Activated gamma-delta T cell treated with anti-CD3 and anti-CD28 coated beads, Interleukin-2, amount 50 U/mL, for 16 hours (primary cell): Measurements from ENCODE around the gene HSPA13.
"Not testable (repeated sequence)": the region's sequence is repeated elsewhere in the genome, so short reads cannot be mapped to it uniquely, and the experiment has no call there.

Source experiments
- DNase-seq: peaks from one replicate; pipeline ENCODE4 v3.0.0-alpha.2; 2020; ENCODE audit warnings: low read depth

HSPA13 gene

GRCh38 chr21:14382835-14383595, at the start of gene HSPA13:
Gene HSPA13, minus strand, starts transcription at chr21:14383146. Its CDS starts 27 bp downstream, at chr21:14383119.
- peak; percentile 98 for DNase-seq

DNA sequence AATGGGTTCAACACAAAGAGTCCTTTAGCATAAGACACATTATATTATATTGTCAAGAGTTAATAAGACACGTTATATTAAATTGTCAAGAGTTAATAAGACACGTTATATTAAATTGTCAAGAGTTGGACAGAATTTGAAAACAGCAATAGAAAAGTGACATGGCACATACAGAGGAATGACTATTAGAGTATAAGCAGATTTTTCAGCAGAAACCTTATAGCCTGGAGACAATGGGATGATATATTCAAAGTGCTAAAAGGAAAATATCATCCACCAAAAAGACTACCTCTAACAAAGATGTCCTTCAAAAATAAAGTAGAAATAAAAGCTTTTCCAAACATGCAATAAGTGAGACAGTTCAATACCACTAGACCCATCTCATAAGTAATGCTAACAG, 36.0 kb upstream of the HSPA13 start:
- DNase-seq: no peak

- no peak for DNase-seq
Observed at GRCh38 chr21:14414932-14415508, 32.1 kb upstream of the HSPA13 start.

DNA sequence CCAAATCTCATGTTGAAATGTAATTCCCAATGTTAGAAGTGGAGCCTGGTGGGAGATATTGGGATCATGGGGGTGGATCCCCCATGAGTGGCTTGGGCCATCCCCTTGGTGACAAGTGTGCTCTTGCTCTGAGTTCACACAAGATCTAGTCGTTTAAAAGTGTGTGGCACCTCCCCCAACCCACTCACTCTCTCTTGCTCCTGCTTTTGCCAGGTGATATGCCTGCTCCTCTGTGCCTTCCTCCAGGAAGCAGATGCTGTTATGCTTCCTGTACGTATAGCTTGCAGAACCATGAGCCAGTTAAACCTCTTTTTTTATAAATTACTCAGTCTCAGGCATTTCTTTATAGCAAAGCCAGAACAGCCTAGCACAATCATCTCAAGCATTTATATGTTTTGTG, 23.0 kb upstream of the HSPA13 start:
- no peak for DNase-seq

- no peak for DNase-seq
Observed at GRCh38 chr21:14405225-14405624, 22.3 kb upstream of the HSPA13 start.

DNA sequence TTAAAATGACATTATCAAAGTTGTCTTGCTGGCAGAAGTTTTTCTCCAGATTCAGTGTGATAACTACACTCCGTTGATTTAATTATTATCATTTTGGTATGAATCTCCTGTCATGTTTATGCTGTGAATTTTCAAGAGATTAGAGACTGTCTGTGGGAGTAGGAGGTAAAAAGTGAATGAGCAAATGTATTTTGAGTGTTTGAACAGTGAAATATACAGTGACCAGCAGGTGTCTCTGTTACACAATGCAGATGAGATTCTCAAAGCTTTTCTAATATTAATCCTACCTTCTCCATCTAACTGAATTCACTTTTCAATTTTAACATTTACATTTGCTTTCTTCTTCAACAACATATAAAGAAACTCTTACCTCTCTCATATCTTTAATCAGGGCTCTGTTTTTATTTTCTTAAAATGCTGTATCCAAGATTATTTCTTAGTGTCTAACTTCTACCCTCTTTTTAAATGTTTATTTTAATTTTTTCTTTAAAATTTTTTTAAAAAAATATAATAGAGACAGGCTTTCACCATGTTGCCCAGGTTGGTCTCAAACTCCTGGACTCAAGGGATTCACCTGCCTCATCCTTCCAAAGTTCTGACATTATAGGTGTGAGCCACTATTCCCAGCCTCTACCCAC, 20.9 kb upstream of the HSPA13 start:
- no peak for DNase-seq

DNA sequence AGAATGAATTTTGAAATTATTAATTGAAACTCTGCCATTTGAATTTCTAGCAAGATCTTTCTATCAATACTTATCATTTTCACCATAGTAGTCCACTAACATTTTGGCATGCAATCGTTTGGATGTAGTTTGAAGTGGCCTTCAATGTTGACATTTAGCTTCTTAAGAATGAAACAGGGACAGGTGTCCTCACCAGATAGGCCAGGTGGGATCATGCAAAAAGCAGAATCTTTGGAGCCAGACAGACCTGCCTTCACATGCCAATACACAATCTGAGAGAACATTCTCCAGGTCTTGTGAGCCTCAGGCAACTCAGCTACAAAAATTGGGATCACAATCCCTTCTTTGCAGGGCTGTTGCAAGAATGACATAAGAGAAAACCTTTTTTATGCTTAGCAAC, 18.3 kb upstream of the HSPA13 start:
- DNase-seq: no peak

GRCh38 chr21:14388282-14388681, 5.3 kb upstream of the HSPA13 start:
- no peak for DNase-seq

- DNase-seq: no peak
Observed at GRCh38 chr21:14384453-14384852, 1.5 kb upstream of the HSPA13 start.

DNA sequence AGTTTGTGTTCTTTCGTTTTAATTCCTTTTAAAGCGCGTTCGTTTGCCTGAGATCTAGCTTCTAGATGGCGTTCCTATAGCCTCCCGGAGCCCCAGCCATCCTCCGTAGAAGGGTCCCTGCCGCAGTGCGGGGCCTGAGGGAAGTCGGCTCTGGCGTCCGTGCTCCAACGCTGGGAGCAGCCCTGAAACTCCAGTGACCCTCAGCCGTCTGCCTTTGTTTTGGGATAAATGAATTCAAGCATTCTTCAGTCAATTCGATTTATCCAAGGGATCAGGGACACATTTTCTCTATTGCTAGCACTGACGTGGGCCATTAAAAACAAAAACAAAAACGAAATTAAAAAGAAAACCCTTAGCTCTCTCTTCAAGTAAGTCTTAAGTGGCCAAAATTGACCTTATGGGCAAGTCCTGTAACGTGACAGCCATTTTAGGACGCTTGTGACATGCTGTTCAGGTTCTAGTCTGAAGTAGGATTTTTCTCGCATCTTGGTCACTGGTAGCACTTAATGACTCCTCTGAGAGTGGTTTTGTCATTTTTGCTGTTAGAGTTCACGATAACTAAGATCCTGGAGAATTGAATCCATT, 742 bp upstream of the HSPA13 start:
- DNase-seq: no peak

GRCh38 chr21:14382486-14382834, 486 bp downstream of the HSPA13 start:
- no peak for DNase-seq

DNA sequence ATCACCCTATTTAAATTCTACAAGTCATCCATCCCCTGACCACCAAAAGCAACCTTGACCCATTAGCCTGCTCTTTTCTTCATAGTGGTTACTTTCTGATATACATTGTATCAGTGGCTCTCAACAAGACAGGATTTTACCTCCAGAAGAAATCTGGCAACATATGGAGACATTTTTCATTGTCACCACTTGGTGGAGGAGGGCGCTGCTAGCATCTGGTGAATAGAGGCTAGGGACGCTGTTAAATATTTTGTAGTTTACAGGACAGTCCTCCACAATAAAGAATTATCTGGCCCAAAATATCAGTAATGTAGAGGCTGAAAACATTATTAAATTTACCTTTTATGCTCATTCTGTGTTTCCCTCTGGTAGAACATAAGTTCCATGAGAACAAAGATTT, 6.1 kb downstream of the HSPA13 start:
- DNase-seq: no peak

- DNase-seq: no peak
Observed at GRCh38 chr21:14366998-14367397, 15.9 kb downstream of the HSPA13 start.

DNA sequence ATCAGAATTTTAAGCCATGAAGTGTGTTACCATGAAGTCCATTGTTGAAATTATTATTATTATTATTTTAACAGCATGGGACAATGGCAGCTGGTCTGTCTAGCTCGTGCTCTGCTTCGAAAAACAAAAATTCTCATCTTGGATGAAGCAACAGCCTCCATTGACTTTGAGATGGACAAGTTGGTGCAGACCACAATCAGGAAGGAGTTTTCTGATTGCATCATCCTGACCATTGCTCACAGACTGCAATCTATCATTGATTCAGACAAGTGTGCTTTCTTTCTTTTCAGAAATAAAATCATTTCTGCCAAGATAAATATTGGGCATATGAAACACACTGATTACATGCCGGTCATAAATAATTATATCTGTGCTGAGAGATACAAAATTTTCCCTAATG, 21.0 kb downstream of the HSPA13 start:
- DNase-seq: no peak

GRCh38 chr21:14358775-14359174, 24.2 kb downstream of the HSPA13 start:
- no peak for DNase-seq

- no peak for DNase-seq
Observed at GRCh38 chr21:14356746-14357145, 26.2 kb downstream of the HSPA13 start.

GRCh38 chr21:14354515-14354914, 28.4 kb downstream of the HSPA13 start:
- DNase-seq: no peak

- DNase-seq: no peak
Observed at GRCh38 chr21:14353726-14354125, 29.2 kb downstream of the HSPA13 start.

DNA sequence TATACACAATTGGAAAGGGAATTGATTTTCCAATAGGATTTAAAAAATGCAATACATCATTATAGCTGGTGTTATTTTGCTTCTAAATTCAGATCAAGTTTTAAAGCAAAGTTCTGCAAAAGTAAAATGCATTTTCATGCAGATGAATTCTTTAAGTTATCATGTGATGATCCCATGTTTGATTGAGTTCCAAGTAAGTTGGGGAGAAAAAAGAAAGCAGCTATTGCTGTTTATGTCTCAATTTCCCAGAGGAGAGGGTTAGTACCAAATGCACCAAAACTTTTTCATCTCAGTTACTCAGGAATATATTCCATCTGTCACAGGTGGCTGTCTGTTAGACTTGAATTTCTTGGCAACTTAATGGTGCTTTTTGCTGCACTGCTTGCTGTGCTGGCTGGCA, 29.7 kb downstream of the HSPA13 start:
- DNase-seq: no peak

- not testable (repeated sequence) for DNase-seq
Observed at GRCh38 chr21:14327346-14327745, 55.6 kb downstream of the HSPA13 start.

DNA sequence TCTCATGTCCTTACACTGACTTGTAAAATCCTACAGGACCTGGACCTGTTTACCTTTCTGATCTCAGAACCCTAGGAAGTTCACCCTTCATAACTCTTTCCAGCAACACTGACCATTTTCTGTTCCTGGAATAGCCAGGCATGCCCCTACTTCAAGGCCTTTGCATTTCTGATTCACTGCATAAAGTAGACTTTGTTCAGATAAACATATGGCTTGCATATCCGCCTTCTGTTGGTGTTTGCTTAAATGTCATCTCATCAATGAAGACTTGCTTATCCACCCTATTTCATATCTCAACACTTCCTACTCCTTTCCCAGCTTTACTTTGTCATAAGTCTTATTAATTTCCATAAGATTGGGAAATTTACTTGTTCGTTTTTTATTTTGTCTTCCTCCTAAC, 57.4 kb downstream of the HSPA13 start:
- DNase-seq: no peak
